Iris pigment epithelial cell (primary cell): ENCODE results near the gene PPFIA3.
"Not testable (repeated sequence)": the region's sequence is repeated elsewhere in the genome, so short reads cannot be mapped to it uniquely, and the experiment has no call there.

Experiments used
- DNase-seq: peaks from one replicate; pipeline ENCODE4 v3.0.0-alpha.2; 2011; ENCODE audit warnings: low read depth

Gene PPFIA3

GRCh38 chr19:49150106-49150943, 31.0 kb downstream of the PPFIA3 start:
- DNase-seq, result peak; percentile 79

GRCh38 chr19:49150944-49151243, 31.6 kb downstream of the PPFIA3 start:
- DNase-seq, result no peak

GRCh38 chr19:49151267-49152118, 32.1 kb downstream of the PPFIA3 start:
- DNase-seq, result peak; percentile 41

- no peak for DNase-seq
These were observed 32.8 kb downstream of the PPFIA3 start for GRCh38 chr19:49152119-49152550.

GRCh38 chr19:49153167-49153809, 33.9 kb downstream of the PPFIA3 start:
- no peak for DNase-seq

- DNase-seq, result no peak
These were observed 34.9 kb downstream of the PPFIA3 start for GRCh38 chr19:49154279-49154678.

GRCh38 chr19:49155005-49155819, 35.9 kb downstream of the PPFIA3 start, which contains the start of gene HRC:
HRC (minus strand) TSS chr19:49155396; CDS start chr19:49155237, 159 bp downstream.
- DNase-seq, result no peak

- DNase-seq, result no peak
These were observed 36.5 kb downstream of the PPFIA3 start for GRCh38 chr19:49155820-49156346.

- DNase-seq, result peak; percentile 74
These were observed 38.3 kb downstream of the PPFIA3 start, which contains the start of gene TRPM4 for GRCh38 chr19:49157445-49158224. TRPM4 (plus strand) TSS chr19:49157792; CDS start chr19:49157867, 75 bp downstream.

- DNase-seq, result no peak
These were observed 41.3 kb downstream of the PPFIA3 start for GRCh38 chr19:49160450-49161189.

GRCh38 chr19:49161987-49162386, 42.6 kb downstream of the PPFIA3 start:
- DNase-seq, result peak; percentile 69

GRCh38 chr19:49165111-49165750, 45.9 kb downstream of the PPFIA3 start:
- no peak for DNase-seq

- no peak for DNase-seq
These were observed 46.5 kb downstream of the PPFIA3 start for GRCh38 chr19:49165865-49166301.

- no peak for DNase-seq
These were observed 48.6 kb downstream of the PPFIA3 start for GRCh38 chr19:49167857-49168409.

- no peak for DNase-seq
These were observed 49.1 kb downstream of the PPFIA3 start for GRCh38 chr19:49168421-49168820.

GRCh38 chr19:49173198-49173597, 53.9 kb downstream of the PPFIA3 start:
- no peak for DNase-seq

GRCh38 chr19:49180659-49181058, 61.3 kb downstream of the PPFIA3 start:
- DNase-seq, result no peak

GRCh38 chr19:49182010-49182847, 62.9 kb downstream of the PPFIA3 start:
- not testable (repeated sequence) for DNase-seq
